Right lung (tissue), 10 donors: ENCODE data around the gene SPATA12. TPM values are rescaled to one million over a fixed set of nuclear protein-coding genes. Genes with fewer than 3 reads are reported as not detected.

Experiments
- DNase-seq, 2 donors: peaks; one replicate each; pipeline ENCODE4 v3.0.0-alpha.2; 2013
- long read RNA-seq, 8 donors: transcript quantifications; one replicate each; lab custom pipeline, GENCODE V29; 2026
- polyA plus RNA-seq, 5 donors: library from polyadenylated mRNA; unstranded; fragments of 120-200 nt; gene quantifications; one replicate each; pipeline versions ENCODE4 v1.2.1 to v1.2.3, GENCODE V29; 2013; ENCODE audit warnings: inconsistent platforms in 1 of 5, low replicate concordance in 1 of 5; ENCODE audit not compliant: insufficient read length in 5 of 5, insufficient read depth in 1 of 5

The SPATA12 gene
- polyA plus RNA-seq: not detected
- long read RNA-seq, donor 1: 0 reads
- long read RNA-seq, donor 2: 0 reads
- long read RNA-seq, donor 3: 0 reads
- long read RNA-seq, donor 4: 0 reads
- long read RNA-seq, donor 5: 0 reads
- long read RNA-seq, donor 6: 0 reads
- long read RNA-seq, donor 7: 0 reads
- long read RNA-seq, donor 8: 0 reads

- no peak for DNase-seq
Observed at GRCh38 chr3:57060089-57060821, at the start of gene SPATA12. Gene SPATA12 (plus strand): TSS chr3:57060664. CDS start chr3:57073695, 13,031 bp downstream.

GRCh38 chr3:57011022-57011421, 49.4 kb upstream of the SPATA12 start:
- DNase-seq: no peak

- no peak for DNase-seq
Observed at GRCh38 chr3:57012847-57013246, 47.6 kb upstream of the SPATA12 start.

- no peak for DNase-seq
Observed at GRCh38 chr3:57015350-57015729, 45.1 kb upstream of the SPATA12 start.

- DNase-seq: no peak
Observed at GRCh38 chr3:57015912-57016311, 44.6 kb upstream of the SPATA12 start.

- no peak for DNase-seq
Observed at GRCh38 chr3:57017459-57017845, 43.0 kb upstream of the SPATA12 start.

DNA sequence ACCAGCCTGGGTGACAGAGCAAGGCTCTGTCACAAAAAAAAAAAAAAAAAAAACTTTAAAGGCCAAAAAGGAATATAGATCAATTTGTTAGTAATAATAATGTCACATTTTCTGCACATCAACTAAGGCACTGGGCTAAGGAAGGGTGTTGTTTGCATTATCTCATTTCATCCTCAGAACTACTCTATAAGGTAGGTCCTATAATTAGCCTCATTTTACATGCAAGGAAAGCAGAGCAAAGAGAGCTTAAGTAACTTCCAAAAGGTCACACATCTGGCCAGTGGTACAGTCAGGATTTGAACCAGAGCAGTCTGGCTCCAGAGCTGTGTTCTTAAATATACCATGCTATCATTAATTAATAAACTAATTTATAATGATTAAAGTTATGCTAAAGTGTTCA, 42.2 kb upstream of the SPATA12 start:
- DNase-seq: no peak

GRCh38 chr3:57019057-57019456, 41.4 kb upstream of the SPATA12 start:
- no peak for DNase-seq

DNA sequence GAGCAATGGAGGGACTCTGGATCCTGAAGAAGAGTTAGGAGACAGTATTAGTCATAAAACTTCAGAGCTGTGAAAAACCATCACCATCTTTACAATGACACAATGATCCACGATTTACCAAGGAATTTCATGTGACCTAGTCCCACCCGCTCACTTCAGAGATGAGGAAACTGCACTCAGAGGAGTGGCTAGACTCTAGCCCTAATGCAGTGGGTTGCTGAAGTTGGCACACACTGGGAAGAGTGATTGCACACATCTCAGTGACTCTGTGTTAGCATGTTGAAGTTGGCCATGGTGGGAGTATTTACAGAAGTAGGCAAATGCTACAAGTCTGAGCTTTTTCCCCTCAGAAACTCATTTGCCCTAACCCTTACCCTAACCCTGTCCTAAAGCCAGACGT, 35.2 kb upstream of the SPATA12 start:
- DNase-seq: no peak

DNA sequence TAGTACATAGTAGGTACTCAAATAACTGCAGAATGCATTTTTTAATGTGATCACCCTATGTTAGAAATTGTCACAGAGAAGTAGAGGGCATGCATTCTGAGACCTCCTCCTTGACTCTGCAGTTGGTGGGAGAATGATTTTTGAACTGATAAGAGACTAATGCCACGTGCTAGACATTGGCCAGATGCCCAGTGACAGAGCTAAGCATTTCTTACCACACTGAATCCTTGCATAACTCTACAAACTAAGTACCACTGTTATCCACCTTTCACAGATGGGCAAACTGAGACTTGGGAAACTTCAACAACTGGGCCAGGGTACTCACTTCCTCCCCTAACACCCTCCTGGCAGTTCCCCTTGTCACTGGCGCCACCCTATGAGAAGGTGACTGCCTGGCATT, 33.5 kb upstream of the SPATA12 start:
- no peak for DNase-seq

- DNase-seq: no peak
Observed at GRCh38 chr3:57029383-57029782, 31.1 kb upstream of the SPATA12 start.

GRCh38 chr3:57029924-57030323, 30.5 kb upstream of the SPATA12 start:
- DNase-seq: no peak

DNA sequence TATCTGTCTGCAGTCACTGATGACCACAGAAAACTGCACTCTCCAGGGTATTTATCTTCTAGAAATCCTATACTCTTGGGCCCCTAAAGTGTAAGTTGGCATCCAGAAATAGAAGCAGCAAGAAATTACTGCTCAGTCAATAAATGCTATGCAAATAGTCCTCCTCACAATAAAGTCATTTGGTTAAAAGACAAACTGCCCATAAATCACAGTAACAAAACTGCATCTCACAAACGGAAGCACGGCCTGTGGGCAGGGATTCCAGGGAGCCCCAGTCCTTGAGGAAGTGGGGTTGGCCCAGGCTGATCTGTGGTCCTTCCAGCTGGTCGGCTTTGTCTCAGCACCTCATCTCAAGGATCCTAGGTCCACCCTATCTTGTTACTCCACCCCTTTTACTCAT, 29.7 kb upstream of the SPATA12 start:
- no peak for DNase-seq

GRCh38 chr3:57031631-57032541, 28.6 kb upstream of the SPATA12 start:
- DNase-seq: no peak

- DNase-seq: peak in 1 of 2 donors; percentile 58
Observed at GRCh38 chr3:57036952-57037351, 23.5 kb upstream of the SPATA12 start.

GRCh38 chr3:57038466-57039164, 21.8 kb upstream of the SPATA12 start:
- no peak for DNase-seq

DNA sequence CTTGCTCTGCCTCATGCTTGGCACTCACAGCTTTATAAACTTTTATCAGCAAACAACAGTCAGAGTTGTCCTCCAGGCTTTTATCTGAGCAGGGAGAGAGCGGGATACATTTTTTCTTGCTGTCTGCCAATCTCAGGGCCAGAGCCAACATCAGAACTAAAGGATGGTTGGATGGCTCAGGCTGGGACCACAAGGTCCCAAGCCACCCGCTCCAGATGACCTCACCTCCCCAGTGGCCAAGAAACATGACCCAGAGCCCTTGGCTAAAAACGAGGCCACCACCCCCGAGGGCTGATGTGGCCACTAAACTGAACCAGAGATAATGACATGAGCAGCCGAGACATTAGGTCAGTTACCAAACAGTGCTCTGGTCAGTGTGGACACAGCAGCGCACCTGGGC, 18.8 kb upstream of the SPATA12 start:
- DNase-seq: no peak

DNA sequence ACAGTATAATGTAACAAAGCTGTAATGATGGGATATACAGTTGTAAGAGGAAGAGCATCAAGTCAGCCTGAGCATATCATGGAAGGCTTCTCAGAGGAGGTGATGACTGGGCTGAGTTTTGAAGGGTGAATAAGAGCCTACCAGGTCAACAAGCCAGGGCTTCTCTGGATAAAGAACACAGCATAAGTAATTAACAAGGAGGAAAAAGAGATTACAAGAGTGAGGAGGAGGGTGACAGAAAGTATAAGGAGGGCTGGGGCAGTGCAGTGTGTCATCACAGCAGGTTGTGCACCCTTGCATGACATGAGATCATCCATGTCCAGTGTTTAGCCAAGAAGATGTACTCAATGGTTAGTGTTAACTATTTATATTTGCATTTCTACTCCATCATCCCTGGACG, 16.9 kb upstream of the SPATA12 start:
- no peak for DNase-seq

- no peak for DNase-seq
Observed at GRCh38 chr3:57046101-57046765, 14.2 kb upstream of the SPATA12 start.

DNA sequence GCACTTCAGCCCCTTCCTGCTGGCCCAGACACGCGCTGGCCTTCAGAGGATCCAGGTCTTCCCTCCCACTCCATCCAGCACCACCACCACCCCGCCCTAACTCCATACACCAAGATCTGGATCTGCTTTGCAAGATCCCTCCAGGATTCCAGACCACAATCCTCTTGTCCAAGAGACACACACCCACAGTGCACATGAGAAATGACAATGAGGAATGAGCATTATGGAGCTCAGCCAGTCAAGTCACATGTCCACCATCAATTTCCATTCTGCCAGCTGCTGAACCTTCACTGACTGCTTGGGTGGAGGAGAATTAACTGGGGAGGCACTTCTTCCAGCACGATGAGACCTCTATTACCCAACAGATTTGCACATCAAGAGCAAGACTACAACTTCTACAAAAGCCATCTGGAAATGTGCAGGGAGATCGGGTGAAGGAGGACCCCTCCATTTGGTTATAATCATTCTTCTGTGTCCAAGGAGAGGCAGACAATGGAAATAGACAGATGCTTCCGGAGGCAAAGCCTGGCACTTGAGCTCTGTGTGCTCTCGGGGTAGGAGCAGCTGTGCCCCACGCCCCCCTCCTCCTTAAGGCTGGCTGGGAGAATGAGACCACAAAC, 12.3 kb upstream of the SPATA12 start:
- no peak for DNase-seq

GRCh38 chr3:57048728-57049127, 11.7 kb upstream of the SPATA12 start:
- DNase-seq: no peak
